ENCODE measurements around the gene CEP41.

GRCh38 chr7:130352194-130353074 lies 88.4 kb downstream of the CEP41 start:
- TF ChIP-seq CTCF (IDR thresholded peaks at IDR 0.05; ENCODE audit: poor library complexity) (no peak), EZH2phosphoT487 (IDR thresholded peaks at IDR 0.05; ENCODE audit: low read depth, severe bottlenecking, unreplicated experiment) (no peak), EZH2 (IDR thresholded peaks at IDR 0.05; ENCODE audit: borderline replicate concordance) (no peak)

All from hepatocyte (in vitro differentiated cells).